SU-DHL-6 (cell line): ENCODE measurements around the gene PTPRCAP.
A peak's percentile ranks its signal among the peaks of the same experiment; 100 is the strongest.

Experiments used
- H2AFZ ChIP-seq: fragments of 200-600 bp; sonication (generic); 2 replicates; pipeline ENCODE4 v1.6.1; 2014; ENCODE audit warnings: low read depth, mild to moderate bottlenecking, moderate library complexity, mixed read lengths, antibody characterized with exemption, low read length; ENCODE audit not compliant: severe bottlenecking
- H3F3A ChIP-seq: fragments of 200-600 bp; shearing (Covaris generic); 2 replicates; pipeline ENCODE4 v1.6.0; 2016; ENCODE audit warnings: antibody characterized with exemption, mild to moderate bottlenecking; ENCODE audit not compliant: insufficient read depth
- H3K27ac ChIP-seq: fragments of 200-600 bp; sonication (generic); 2 replicates; pipeline ENCODE4 v1.5.1; 2016; ENCODE audit warnings: low read depth, mild to moderate bottlenecking, low read length, moderate library complexity, mixed read lengths
- H3K27me3 ChIP-seq: fragments of 200-600 bp; sonication (generic), shearing (Covaris generic); 2 replicates; pipeline ENCODE4 v1.6.0; 2014; ENCODE audit warnings: mild to moderate bottlenecking, low read length
- H3K36me3 ChIP-seq: fragments of 200-600 bp; sonication (generic); 2 replicates; pipeline ENCODE4 v1.6.1; 2014; ENCODE audit warnings: mild to moderate bottlenecking, low read length, mixed read lengths
- H3K4me2 ChIP-seq: fragments of 300-600, 200-600 bp; shearing (Covaris generic), sonication (generic); 2 replicates; pipeline ENCODE4 v1.6.0; 2014; ENCODE audit warnings: low read length, low read depth, mild to moderate bottlenecking; ENCODE audit not compliant: poor library complexity, severe bottlenecking
- H3K4me3 ChIP-seq: fragments of 200-600 bp; sonication (generic); 2 replicates; pipeline ENCODE4 v1.5.1; 2014; ENCODE audit warnings: antibody characterized with exemption, low read length, mild to moderate bottlenecking, mixed read lengths; ENCODE audit not compliant: insufficient read depth, poor library complexity, severe bottlenecking
- H3K79me2 ChIP-seq: fragments of 200-600 bp; sonication (generic); 2 replicates; pipeline ENCODE4 v1.6.1; 2014; ENCODE audit warnings: mild to moderate bottlenecking, low read length, moderate library complexity; ENCODE audit not compliant: insufficient read depth
- H3K9ac ChIP-seq: fragments of 200-600 bp; sonication (generic); 2 replicates; pipeline ENCODE4 v1.7.0; 2014; ENCODE audit warnings: mild to moderate bottlenecking, low read length
- H3K9me2 ChIP-seq: fragments of 200-600 bp; sonication (generic); replicated peaks from 2 replicates; pipeline ENCODE4 v1.6.1; 2014; ENCODE audit warnings: low read length; ENCODE audit not compliant: insufficient read depth
- H3K9me3 ChIP-seq: fragments of 200-600 bp; sonication (generic); 2 replicates; pipeline ENCODE4 v1.6.1; 2014; ENCODE audit warnings: low read length, mixed read lengths; ENCODE audit not compliant: insufficient read depth
- H4K20me1 ChIP-seq: fragments of 200-600 bp; sonication (generic); 2 replicates; pipeline ENCODE4 v1.6.1; 2014; ENCODE audit warnings: low read depth, mild to moderate bottlenecking, antibody characterized with exemption, low read length, moderate library complexity, mixed read lengths
- EZH2phosphoT487 ChIP-seq: fragments of 200-600 bp; sonication (generic), shearing (Covaris generic); conservative IDR thresholded peaks from 2 replicates; pipeline ENCODE4 v1.6.1; 2018; ENCODE audit warnings: mild to moderate bottlenecking, antibody characterized with exemption, low read length, moderate library complexity, mixed read lengths
- TF ChIP-seq, protein P1 (sequence below): fragments of 200-600 bp; sonication (generic); IDR thresholded peaks from one replicate; pipeline ENCODE4 v1.5.1; 2017; ENCODE audit warnings: antibody characterized with exemption, mild to moderate bottlenecking, low read length, moderate library complexity; ENCODE audit not compliant: insufficient read depth, poor library complexity, severe bottlenecking

The PTPRCAP gene

DNA sequence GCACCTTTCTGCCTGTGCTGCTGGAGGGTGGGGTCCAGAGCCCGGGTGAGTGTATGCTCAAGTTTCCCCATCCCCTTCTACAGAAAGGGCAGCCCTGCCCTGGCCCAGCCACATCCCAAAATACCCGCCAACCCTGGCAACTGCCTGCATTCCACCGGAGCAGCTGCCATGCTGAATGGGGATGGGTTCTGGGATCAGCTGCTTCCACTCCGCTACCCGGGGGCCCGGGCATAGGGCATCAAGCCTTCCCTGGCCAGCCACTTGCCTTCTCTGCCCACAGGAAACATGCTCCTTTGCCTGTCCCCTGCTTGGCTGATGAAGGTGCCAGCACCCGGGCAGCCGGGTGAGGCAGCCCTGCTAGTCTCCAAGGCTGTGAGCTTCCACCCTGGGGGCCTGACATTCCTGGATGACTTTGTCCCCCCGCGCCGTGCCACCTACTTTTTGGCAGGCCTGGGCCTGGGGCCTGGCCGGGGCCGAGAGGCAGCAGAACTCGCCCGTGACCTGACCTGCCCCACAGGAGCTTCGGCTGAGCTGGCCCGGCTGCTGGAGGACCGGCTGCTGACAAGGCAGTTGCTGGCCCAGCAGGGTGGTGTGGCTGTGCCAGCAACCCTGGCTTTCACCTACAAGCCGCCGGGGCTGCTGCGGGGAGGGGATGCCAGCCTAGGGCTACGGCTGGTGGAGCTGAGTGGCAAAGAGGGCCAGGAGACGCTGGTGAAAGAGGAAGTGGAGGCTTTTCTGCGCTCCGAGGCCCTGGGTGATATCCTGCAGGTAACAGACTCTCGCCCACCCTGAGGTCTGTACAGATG is 18.8 kb downstream of the PTPRCAP start:
- no peaks in the 10 kb centered on the region for H3K79me2 ChIP-seq
- no peaks in the 10 kb centered on the region for H3K36me3 ChIP-seq
- H2AFZ ChIP-seq = no peak overlapping the region
- TF ChIP-seq, protein P1, sequence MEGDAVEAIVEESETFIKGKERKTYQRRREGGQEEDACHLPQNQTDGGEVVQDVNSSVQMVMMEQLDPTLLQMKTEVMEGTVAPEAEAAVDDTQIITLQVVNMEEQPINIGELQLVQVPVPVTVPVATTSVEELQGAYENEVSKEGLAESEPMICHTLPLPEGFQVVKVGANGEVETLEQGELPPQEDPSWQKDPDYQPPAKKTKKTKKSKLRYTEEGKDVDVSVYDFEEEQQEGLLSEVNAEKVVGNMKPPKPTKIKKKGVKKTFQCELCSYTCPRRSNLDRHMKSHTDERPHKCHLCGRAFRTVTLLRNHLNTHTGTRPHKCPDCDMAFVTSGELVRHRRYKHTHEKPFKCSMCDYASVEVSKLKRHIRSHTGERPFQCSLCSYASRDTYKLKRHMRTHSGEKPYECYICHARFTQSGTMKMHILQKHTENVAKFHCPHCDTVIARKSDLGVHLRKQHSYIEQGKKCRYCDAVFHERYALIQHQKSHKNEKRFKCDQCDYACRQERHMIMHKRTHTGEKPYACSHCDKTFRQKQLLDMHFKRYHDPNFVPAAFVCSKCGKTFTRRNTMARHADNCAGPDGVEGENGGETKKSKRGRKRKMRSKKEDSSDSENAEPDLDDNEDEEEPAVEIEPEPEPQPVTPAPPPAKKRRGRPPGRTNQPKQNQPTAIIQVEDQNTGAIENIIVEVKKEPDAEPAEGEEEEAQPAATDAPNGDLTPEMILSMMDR = no peak
- no peak for TF ChIP-seq EZH2phosphoT487
- no peaks in the 10 kb centered on the region for H3K27me3 ChIP-seq
- H3K9me2 ChIP-seq = no peaks in the 10 kb centered on the region
- peak overlapping the region; percentile 32 for H3K4me2 ChIP-seq
- H3K27ac ChIP-seq = peak overlapping the region; percentile 32
- H3K9me3 ChIP-seq = no peaks in the 10 kb centered on the region
- peak overlapping the region; percentile 21; the same call in 1 of the 2 replicates for H3K9ac ChIP-seq
- H3F3A ChIP-seq = no peaks in the 10 kb centered on the region
- no peak overlapping the region for H3K4me3 ChIP-seq
- no peaks in the 10 kb centered on the region for H4K20me1 ChIP-seq

DNA sequence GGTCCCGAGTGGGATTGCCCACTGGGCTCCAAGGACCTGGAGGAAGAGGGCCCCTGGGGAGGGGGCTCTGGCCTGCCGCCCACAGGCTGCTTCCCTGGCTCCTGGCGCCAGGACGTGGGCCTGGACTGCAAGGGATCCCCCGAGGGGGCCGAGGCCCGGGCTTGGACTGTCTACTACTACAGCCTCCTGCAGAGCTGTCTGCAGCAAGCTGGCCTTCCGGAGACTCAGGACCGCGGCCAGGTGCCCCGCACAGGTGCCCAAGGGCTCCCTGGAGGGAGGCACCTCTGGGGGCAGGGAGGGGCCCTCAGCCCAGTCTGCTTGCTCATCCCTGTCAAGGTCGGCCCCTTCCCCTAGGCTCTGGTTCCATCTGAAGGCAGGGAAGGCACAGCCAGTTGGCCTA is 20.1 kb downstream of the PTPRCAP start:
- Histone ChIP-seq H3K9me2 (no peaks in the 10 kb centered on the region), H2AFZ (no peak overlapping the region), H3K4me2 (no peak overlapping the region), H3K36me3 (no peaks in the 10 kb centered on the region), H4K20me1 (no peaks in the 10 kb centered on the region), H3F3A (no peaks in the 10 kb centered on the region), H3K9ac (no peak overlapping the region), H3K9me3 (no peaks in the 10 kb centered on the region), H3K4me3 (no peak overlapping the region), H3K27me3 (no peaks in the 10 kb centered on the region), H3K79me2 (no peaks in the 10 kb centered on the region), H3K27ac (no peak overlapping the region)
- no peak for TF ChIP-seq EZH2phosphoT487
- TF ChIP-seq, protein P1 = no peak

DNA sequence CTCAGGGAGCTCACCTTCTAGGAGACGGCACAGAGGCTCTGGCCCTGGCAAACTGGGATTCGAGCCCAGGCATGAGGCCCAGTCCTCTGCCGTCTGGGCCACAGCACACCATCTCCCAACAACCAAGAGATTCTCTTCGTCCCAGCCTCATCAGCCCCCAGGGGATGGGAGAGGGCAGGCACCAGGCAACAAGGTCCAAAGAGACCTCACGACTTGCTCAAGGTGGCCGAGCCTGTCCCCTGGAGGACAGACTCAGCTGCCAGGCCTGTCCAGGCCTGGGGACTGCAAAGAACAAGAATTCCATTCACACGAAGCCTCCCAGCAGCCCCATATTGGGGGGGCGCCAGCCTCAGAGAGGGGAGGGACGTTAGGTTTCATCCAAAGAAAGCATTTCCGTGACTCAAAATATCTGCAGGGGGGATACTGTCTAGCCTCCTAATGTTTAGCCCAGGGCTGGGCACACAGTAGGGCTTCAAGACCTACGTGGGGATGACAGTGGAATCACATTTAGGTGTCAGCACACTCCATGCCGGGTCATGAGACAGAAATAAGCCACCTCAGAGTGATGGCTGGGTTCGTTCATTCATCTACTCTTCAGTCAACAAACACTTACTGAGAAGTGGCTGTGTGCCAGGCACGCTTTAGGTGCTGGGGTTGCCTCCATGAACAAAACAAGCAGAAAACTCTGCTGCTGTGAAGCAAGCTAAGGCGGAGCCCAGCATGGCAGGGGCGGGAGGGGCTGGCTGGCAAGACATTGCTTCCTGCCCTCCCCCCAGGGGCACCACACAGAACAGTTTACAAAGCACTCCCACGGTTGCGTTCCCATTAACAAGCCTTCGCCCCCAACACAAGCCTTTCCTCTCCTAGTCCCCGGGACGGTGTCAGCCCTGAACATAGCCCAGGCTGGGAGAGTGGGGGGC is 20.8 kb downstream of the PTPRCAP start:
- TF ChIP-seq, protein P1 = no peak
- no peak for TF ChIP-seq EZH2phosphoT487
- no peaks in the 10 kb centered on the region for H3K36me3 ChIP-seq
- no peak overlapping the region for H3K27ac ChIP-seq
- H3K27me3 ChIP-seq = no peaks in the 10 kb centered on the region
- no peak overlapping the region for H3K4me3 ChIP-seq
- H4K20me1 ChIP-seq = no peaks in the 10 kb centered on the region
- no peaks in the 10 kb centered on the region for H3K9me3 ChIP-seq
- no peak overlapping the region for H2AFZ ChIP-seq
- H3K79me2 ChIP-seq = no peaks in the 10 kb centered on the region
- no peak overlapping the region for H3K4me2 ChIP-seq
- H3K9ac ChIP-seq = no peak overlapping the region
- H3K9me2 ChIP-seq = no peaks in the 10 kb centered on the region
- H3F3A ChIP-seq = no peaks in the 10 kb centered on the region
